Right atrium auricular region (tissue), 2 donors: Measurements from ENCODE around the gene TMEM169. TPM values are rescaled to one million over a fixed set of nuclear protein-coding genes. Genes with fewer than 3 reads are reported as not detected.

Experiments
- DNase-seq: peaks from one replicate; pipeline ENCODE4 v3.0.0-alpha.2; 2019; ENCODE audit warnings: low spot score
- H3K27ac ChIP-seq, 2 donors: fragments of 200-600 bp; sonication (generic); 1 replicate in 1 of 2; 2 replicates in 1 of 2; pipeline ENCODE4 v1.5.1; 2016 to 2019
- H3K27me3 ChIP-seq, 2 donors: fragments of 200-600 bp; sonication (generic); one replicate each; pipeline versions ENCODE4 v1.5.1 to v1.6.0; 2017 to 2019
- H3K36me3 ChIP-seq: fragments of 200-600 bp; sonication (generic); one replicate; pipeline ENCODE4 v1.5.1; 2016
- H3K4me1 ChIP-seq, 2 donors: fragments of 200-600 bp; sonication (generic); one replicate each; pipeline versions ENCODE4 v1.5.1 to v1.6.0; 2017 to 2019
- H3K4me3 ChIP-seq, 2 donors: fragments of 200-600 bp; sonication (generic); 1 replicate in 1 of 2; 2 replicates in 1 of 2; pipeline ENCODE4 v1.5.1; 2017 to 2019; ENCODE audit warnings: mild to moderate bottlenecking in 1 of 2, moderate library complexity in 1 of 2
- H3K9me3 ChIP-seq, 2 donors: fragments of 200-600 bp; sonication (generic); one replicate each; pipeline ENCODE4 v1.5.1; 2019
- total RNA-seq, 2 donors: library from RNA; depleted of rRNA; stranded (reverse); fragments of >200 nt; gene quantifications; one replicate each; pipeline ENCODE4 v1.1.0, GENCODE V29; 2016
- TF ChIP-seq, protein P1 (sequence below), 2 donors: fragments of 200-600 bp; sonication (generic); IDR thresholded peaks; one replicate each; pipeline ENCODE4 v1.5.1; 2019; ENCODE audit warnings: antibody characterized with exemption in 2 of 2

Gene TMEM169
- total RNA-seq, 2 donors from 2014 or later, result 0.26 to 0.94 TPM

DNA sequence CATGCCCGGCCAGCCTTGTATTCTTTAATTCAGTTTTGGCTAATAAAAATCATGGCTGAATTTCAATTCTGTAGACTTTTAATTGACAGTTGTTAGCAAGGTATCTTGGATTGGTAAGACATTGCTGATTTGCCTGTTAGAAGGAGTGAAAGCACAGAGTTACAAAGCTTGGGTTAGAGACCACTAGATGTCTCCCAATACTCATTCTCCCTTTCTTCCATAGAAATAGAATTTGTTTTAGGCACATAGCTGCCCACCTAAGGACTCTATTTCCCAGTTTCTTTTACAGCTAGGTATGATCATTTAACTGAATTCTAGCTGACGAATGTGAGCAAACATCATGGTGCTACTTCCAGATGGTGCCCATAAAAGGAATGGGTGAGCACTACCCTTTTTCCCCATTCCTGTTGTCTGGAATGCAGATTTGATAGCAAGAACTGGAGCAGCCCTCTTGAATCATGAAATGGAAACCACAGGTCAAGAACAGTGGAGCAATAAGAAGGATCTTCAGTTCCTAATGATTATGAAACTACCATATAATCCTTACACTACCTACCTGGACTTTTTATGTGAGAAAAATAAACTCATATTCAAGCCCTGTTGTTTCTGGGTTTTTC is 17.6 kb upstream of the TMEM169 start:
- TF ChIP-seq, protein P1, sequence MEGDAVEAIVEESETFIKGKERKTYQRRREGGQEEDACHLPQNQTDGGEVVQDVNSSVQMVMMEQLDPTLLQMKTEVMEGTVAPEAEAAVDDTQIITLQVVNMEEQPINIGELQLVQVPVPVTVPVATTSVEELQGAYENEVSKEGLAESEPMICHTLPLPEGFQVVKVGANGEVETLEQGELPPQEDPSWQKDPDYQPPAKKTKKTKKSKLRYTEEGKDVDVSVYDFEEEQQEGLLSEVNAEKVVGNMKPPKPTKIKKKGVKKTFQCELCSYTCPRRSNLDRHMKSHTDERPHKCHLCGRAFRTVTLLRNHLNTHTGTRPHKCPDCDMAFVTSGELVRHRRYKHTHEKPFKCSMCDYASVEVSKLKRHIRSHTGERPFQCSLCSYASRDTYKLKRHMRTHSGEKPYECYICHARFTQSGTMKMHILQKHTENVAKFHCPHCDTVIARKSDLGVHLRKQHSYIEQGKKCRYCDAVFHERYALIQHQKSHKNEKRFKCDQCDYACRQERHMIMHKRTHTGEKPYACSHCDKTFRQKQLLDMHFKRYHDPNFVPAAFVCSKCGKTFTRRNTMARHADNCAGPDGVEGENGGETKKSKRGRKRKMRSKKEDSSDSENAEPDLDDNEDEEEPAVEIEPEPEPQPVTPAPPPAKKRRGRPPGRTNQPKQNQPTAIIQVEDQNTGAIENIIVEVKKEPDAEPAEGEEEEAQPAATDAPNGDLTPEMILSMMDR (IDR thresholded peaks at IDR 0.05), result no peak
- H3K27ac ChIP-seq, result no peak overlapping the region
- H3K4me1 ChIP-seq, result no peaks in the 10 kb centered on the region
- no peaks in the 10 kb centered on the region for H3K9me3 ChIP-seq
- H3K4me3 ChIP-seq, result no peak overlapping the region
- H3K27me3 ChIP-seq, result no peaks in the 10 kb centered on the region
- peaks cover 16% of the 10 kb centered on the region for H3K36me3 ChIP-seq
- DNase-seq, result no peak

- H3K27ac ChIP-seq, result no peak overlapping the region
- peaks cover 16% of the 10 kb centered on the region for H3K36me3 ChIP-seq
- no peak overlapping the region for H3K4me3 ChIP-seq
- TF ChIP-seq, protein P1 (IDR thresholded peaks at IDR 0.05), result no peak
- H3K27me3 ChIP-seq, result no peaks in the 10 kb centered on the region
- no peaks in the 10 kb centered on the region for H3K4me1 ChIP-seq
- no peaks in the 10 kb centered on the region for H3K9me3 ChIP-seq
- no peak for DNase-seq
Observed at GRCh38 chr2:216064665-216065064, 17.1 kb upstream of the TMEM169 start.

GRCh38 chr2:216066230-216066629 is 15.5 kb upstream of the TMEM169 start:
- Histone ChIP-seq H3K27ac (no peak overlapping the region), H3K4me3 (no peak overlapping the region), H3K4me1 (no peaks in the 10 kb centered on the region), H3K36me3 (peaks cover 16% of the 10 kb centered on the region), H3K9me3 (no peaks in the 10 kb centered on the region), H3K27me3 (no peaks in the 10 kb centered on the region)
- TF ChIP-seq, protein P1 (IDR thresholded peaks at IDR 0.05), result no peak
- DNase-seq, result no peak

DNA sequence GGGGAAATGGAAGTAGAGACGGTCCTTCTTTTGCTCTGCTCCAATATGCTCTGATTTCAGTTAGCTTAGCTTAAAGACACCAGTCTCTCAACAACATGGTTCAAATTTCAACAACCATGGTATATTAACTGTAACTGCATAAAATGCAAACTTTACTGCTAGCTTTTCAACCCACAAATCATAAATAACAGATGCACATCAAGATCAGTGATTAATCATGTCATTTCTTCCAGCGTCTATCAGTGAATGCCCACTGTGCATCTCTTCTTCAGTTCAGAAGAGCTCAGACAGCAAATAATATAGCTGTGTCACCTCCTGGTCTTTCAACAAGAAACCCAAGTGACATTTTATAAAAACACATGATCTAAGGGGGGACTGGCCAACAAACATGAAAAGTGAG is 12.7 kb upstream of the TMEM169 start:
- no peak overlapping the region for H3K4me3 ChIP-seq
- TF ChIP-seq, protein P1 (IDR thresholded peaks at IDR 0.05), result no peak
- H3K27ac ChIP-seq, result no peak overlapping the region
- DNase-seq, result no peak
- H3K36me3 ChIP-seq, result peaks cover 15% of the 10 kb centered on the region
- no peaks in the 10 kb centered on the region for H3K27me3 ChIP-seq
- no peaks in the 10 kb centered on the region for H3K4me1 ChIP-seq
- H3K9me3 ChIP-seq, result no peaks in the 10 kb centered on the region

DNA sequence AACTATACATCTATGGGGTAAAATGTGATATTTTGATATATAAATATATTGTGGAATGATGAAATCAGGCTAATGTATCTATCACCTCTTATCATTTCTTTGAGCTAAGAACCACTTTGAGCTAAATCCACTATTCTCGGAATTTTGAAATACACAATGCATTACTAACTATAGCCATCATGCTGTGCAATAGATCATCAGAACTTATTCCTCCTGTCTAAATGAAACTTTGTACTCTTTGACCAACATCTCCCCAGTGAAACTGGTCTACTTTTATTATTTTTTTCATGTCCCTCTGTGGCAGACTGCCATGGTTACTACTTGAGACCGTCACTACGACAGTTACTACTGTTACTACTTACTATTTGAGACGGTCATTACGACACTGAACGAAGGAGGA is 11.5 kb upstream of the TMEM169 start:
- DNase-seq, result no peak
- Histone ChIP-seq H3K4me3 (no peak overlapping the region), H3K4me1 (no peaks in the 10 kb centered on the region), H3K9me3 (no peaks in the 10 kb centered on the region), H3K27ac (no peak overlapping the region), H3K36me3 (peaks cover 4% of the 10 kb centered on the region), H3K27me3 (no peaks in the 10 kb centered on the region)
- TF ChIP-seq, protein P1 (IDR thresholded peaks at IDR 0.05), result no peak
